Endothelial cell of umbilical vein (primary cell): Measurements from ENCODE around the gene NOP9. TPM values are rescaled to one million over a fixed set of nuclear protein-coding genes. Genes with fewer than 3 reads are reported as not detected.

Source experiments
- BruUV-seq: library from RNA; stranded (reverse); fragments of 400-500 nt; replicated peaks from 2 replicates; lab custom pipeline; 2021; lab: Mats Ljungman, UMichigan
- CTCF ChIA-PET: fragments of 300-600, 350-600 bp; sonication (Branson Sonifier 250); formaldehyde crosslinking; loops from one replicate; lab custom pipeline; 2021; ENCODE audit warnings: antibody characterized with exemption, inconsistent platforms; lab: Charles Lee
- POLR2A ChIA-PET: fragments of 300-600, 350-600 bp; sonication (Branson Sonifier 250); formaldehyde crosslinking; loops from one replicate; lab custom pipeline; 2021; ENCODE audit warnings: antibody characterized with exemption, inconsistent platforms; lab: Charles Lee
- DNase-seq: peaks from one replicate; pipeline ENCODE4 v3.0.0-alpha.2; 2011; ENCODE audit warnings: low read depth, low spot score
- FAIRE-seq: peaks from 2 replicates; lab custom pipeline; 2011; peaks lifted over from hg19 to GRCh38; lab: Jason Lieb, UNC
- H2AFZ ChIP-seq: 2 replicates; pipeline ENCODE4 v1.6.0; 2012; ENCODE audit warnings: low read depth, low read length, control low read depth, inconsistent platforms
- H3K27ac ChIP-seq: 2 replicates; pipeline ENCODE4 v1.5.1; 2011; ENCODE audit warnings: low read depth, mild to moderate bottlenecking, control low read depth, low read length, moderate library complexity; ENCODE audit not compliant: insufficient read depth
- H3K27me3 ChIP-seq, 2 experiments: 2 replicates each; pipeline versions ENCODE4 v1.6.0 to v1.6.1; 2011; ENCODE audit warnings: low read length in 2 of 2, mixed read lengths in 1 of 2; ENCODE audit not compliant: control insufficient read depth in 2 of 2, insufficient read depth in 2 of 2
- H3K36me3 ChIP-seq, 2 experiments: 2 replicates in 1 of 2; 3 replicates in 1 of 2; pipeline ENCODE4 v1.5.1; 2011; ENCODE audit warnings: low read length in 2 of 2, mild to moderate bottlenecking in 1 of 2, moderate library complexity in 1 of 2; ENCODE audit not compliant: control insufficient read depth in 2 of 2, insufficient read depth in 2 of 2; ENCODE audit errors: extremely low read depth in 1 of 2
- H3K4me1 ChIP-seq: 3 replicates; pipeline ENCODE4 v1.5.1; 2011; ENCODE audit warnings: mild to moderate bottlenecking, low read length; ENCODE audit not compliant: control insufficient read depth, insufficient read depth; ENCODE audit errors: extremely low read depth
- H3K4me2 ChIP-seq: 2 replicates; pipeline ENCODE4 v1.6.1; 2011; ENCODE audit warnings: low read length, control low read depth, mixed read lengths; ENCODE audit not compliant: insufficient read depth
- H3K4me3 ChIP-seq, 3 experiments: fragments of 200-600 bp in 1 of 3; sonication (generic), shearing (Covaris generic) in 1 of 3; replicated peaks in 1 of 3; 2 replicates each; pipeline ENCODE4 v1.5.1; 2011 to 2016; ENCODE audit warnings: control low read depth in 3 of 3, low read length in 3 of 3, mild to moderate bottlenecking in 2 of 3, inconsistent platforms in 1 of 3, low read depth in 1 of 3, moderate library complexity in 1 of 3; ENCODE audit not compliant: insufficient read depth in 1 of 3
- H3K79me2 ChIP-seq: 2 replicates; pipeline ENCODE4 v1.6.0; 2012; ENCODE audit warnings: low read length, inconsistent platforms; ENCODE audit not compliant: control insufficient read depth, insufficient read depth
- H3K9ac ChIP-seq: replicated peaks from 2 replicates; pipeline ENCODE3; 2011; ENCODE audit warnings: low read length, control low read depth; ENCODE audit not compliant: insufficient read depth; ENCODE audit errors: extremely low read depth
- H3K9me1 ChIP-seq: replicated peaks from 3 replicates; pipeline ENCODE4 v1.6.0; 2011; ENCODE audit warnings: mild to moderate bottlenecking, low read length; ENCODE audit not compliant: control insufficient read depth, insufficient read depth; ENCODE audit errors: extremely low read depth
- H3K9me3 ChIP-seq: replicated peaks from 2 replicates; pipeline ENCODE4 v1.5.1; 2012; ENCODE audit warnings: low read length, inconsistent platforms; ENCODE audit not compliant: control insufficient read depth, insufficient read depth
- H4K20me1 ChIP-seq: replicated peaks from 2 replicates; pipeline ENCODE3; 2011; ENCODE audit warnings: mild to moderate bottlenecking, low read length; ENCODE audit not compliant: control insufficient read depth, insufficient read depth; ENCODE audit errors: extremely low read depth
- CTCF ChIP-seq, 2 donors: IDR thresholded peaks; 1 replicate in 1 of 2; 2 replicates in 1 of 2; pipeline ENCODE4 v1.5.1; 2011; ENCODE audit warnings: low read length in 2 of 2, mild to moderate bottlenecking in 2 of 2, moderate library complexity in 2 of 2, control low read depth in 1 of 2, inconsistent platforms in 1 of 2, low read depth in 1 of 2; ENCODE audit not compliant: insufficient read depth in 1 of 2; ENCODE audit errors: extremely low read depth in 1 of 2
- EZH2 ChIP-seq: IDR thresholded peaks from 2 replicates; pipeline ENCODE4 v1.6.1; 2012; ENCODE audit warnings: borderline replicate concordance, low read depth, mild to moderate bottlenecking, moderate library complexity, low read length, inconsistent platforms; ENCODE audit not compliant: severe bottlenecking
- JUN ChIP-seq: IDR thresholded peaks from 2 replicates; pipeline ENCODE4 v1.6.1; 2011; ENCODE audit warnings: borderline replicate concordance, low read depth; ENCODE audit not compliant: insufficient read length, insufficient read depth
- MAX ChIP-seq: IDR thresholded peaks from 2 replicates; pipeline ENCODE4 v1.6.1; 2011; ENCODE audit not compliant: insufficient read depth, insufficient read length
- MYC ChIP-seq: IDR thresholded peaks from one replicate; pipeline ENCODE4 v1.6.1; 2011; ENCODE audit warnings: mild to moderate bottlenecking, low read depth, low read length
- POLR2A ChIP-seq: IDR thresholded peaks from 2 replicates; pipeline ENCODE4 v1.6.1; 2012; ENCODE audit warnings: low read depth, mild to moderate bottlenecking, control low read depth, low read length
- dilution Hi-C: fragments of 300-500 bp; cut with MboI; formaldehyde crosslinking; loops from one replicate; pipeline ENCODE4 v1.15.0; 2019; ENCODE audit warnings: low sequenced_read_pairs; ENCODE audit not compliant: extremely low pct_ligation_motif_present
- intact Hi-C: fragments of 100-400 bp; cut with micrococcal nuclease; formaldehyde crosslinking; loops from one replicate; pipeline ENCODE4 v1.10.0; 2022
- polyA plus RNA-seq, 4 experiments: library from polyadenylated mRNA; depleted of rRNA in 3 of 4; stranded (reverse) in 3 of 4; unstranded in 1 of 4; fragments of >200 nt; gene quantifications; 2 replicates each; pipeline versions ENCODE4 v1.2.1 to v1.2.3, GENCODE V29; 2011 to 2012; ENCODE audit warnings: missing spikeins in 1 of 4
- total RNA-seq: library from RNA; stranded (reverse); gene quantifications from 2 replicates; pipeline ENCODE4 v1.2.3, GENCODE V29; 2021

Gene NOP9
- total and polyA plus RNA-seq, 2 donors (not counting 3 experiments of a cell fraction or from before 2014, with no cell fraction given) = 16.2 to 31.0 TPM

- no peaks in the 10 kb centered on the region for H3K4me1 ChIP-seq
- intact Hi-C loops (no loop called here), dilution Hi-C loops (no loop called here)
- no peaks in the 10 kb centered on the region for H3K9me3 ChIP-seq
- no peak overlapping the region for H3K4me2 ChIP-seq
- DNase-seq (no peak), FAIRE-seq (no peak)
- no peaks in the 10 kb centered on the region for H3K9me1 ChIP-seq
- H3K27ac ChIP-seq = no peak overlapping the region
- H3K79me2 ChIP-seq = no peaks in the 10 kb centered on the region
- H3K4me3 ChIP-seq = no peak overlapping the region
- H3K9ac ChIP-seq = no peak overlapping the region
- no peaks in the 10 kb centered on the region for H4K20me1 ChIP-seq
- no peak overlapping the region for H2AFZ ChIP-seq
- no peaks in the 10 kb centered on the region for H3K27me3 ChIP-seq
- H3K36me3 ChIP-seq = no peaks in the 10 kb centered on the region
- CTCF ChIA-PET = interaction anchor here (0.9 to 2.2 kb wide), 2 partner anchors 18 to 21 kb away, joined by 3 to 6 read pairs; partner anchors contain the start of genes DHRS1 and NOP9
- no peak for TF ChIP-seq CTCF (IDR thresholded peaks at IDR 0.05; ENCODE audit: extremely low read depth in 1 of 2, insufficient read depth in 1 of 2, low read depth in 1 of 2, low read length in 2 of 2)
- TF ChIP-seq EZH2 = no peak
- no peak for TF ChIP-seq MYC
- TF ChIP-seq POLR2A = no peak
- no peak for TF ChIP-seq JUN
- TF ChIP-seq MAX = no peak
- no TSS peak for BruUV-seq
- POLR2A ChIA-PET = interaction anchor here (0.6 kb wide), 1 partner anchor 35 kb away, joined by 8 read pairs; no protein-coding TSS in a partner anchor
Measured at GRCh38 chr14:24278424-24278823, 21.2 kb upstream of the NOP9 start.
